Left renal pelvis (tissue), 4 donors: ENCODE data around the gene WRAP53. TPM values are rescaled to one million over a fixed set of nuclear protein-coding genes. Genes with fewer than 3 reads are reported as not detected.
"Not testable (repeated sequence)": the region's sequence is repeated elsewhere in the genome, so short reads cannot be mapped to it uniquely, and the experiment has no call there.

ENCODE experiments used
- DNase-seq, 4 donors: peaks; one replicate each; pipeline ENCODE4 v3.0.0-alpha.2; 2013; ENCODE audit warnings: low read depth in 4 of 4, low spot score in 3 of 4
- polyA plus RNA-seq, 4 donors: library from polyadenylated mRNA; unstranded; fragments of 120-200 nt; gene quantifications; one replicate each; pipeline ENCODE4 v1.2.1, GENCODE V29; 2013; ENCODE audit not compliant: insufficient read length in 4 of 4

WRAP53 gene
- 10 to 100 TPM in 3 of 4 donors, 1 to 10 TPM in 1; 9.0 to 17.0 (median 12.8) TPM for polyA plus RNA-seq

DNA sequence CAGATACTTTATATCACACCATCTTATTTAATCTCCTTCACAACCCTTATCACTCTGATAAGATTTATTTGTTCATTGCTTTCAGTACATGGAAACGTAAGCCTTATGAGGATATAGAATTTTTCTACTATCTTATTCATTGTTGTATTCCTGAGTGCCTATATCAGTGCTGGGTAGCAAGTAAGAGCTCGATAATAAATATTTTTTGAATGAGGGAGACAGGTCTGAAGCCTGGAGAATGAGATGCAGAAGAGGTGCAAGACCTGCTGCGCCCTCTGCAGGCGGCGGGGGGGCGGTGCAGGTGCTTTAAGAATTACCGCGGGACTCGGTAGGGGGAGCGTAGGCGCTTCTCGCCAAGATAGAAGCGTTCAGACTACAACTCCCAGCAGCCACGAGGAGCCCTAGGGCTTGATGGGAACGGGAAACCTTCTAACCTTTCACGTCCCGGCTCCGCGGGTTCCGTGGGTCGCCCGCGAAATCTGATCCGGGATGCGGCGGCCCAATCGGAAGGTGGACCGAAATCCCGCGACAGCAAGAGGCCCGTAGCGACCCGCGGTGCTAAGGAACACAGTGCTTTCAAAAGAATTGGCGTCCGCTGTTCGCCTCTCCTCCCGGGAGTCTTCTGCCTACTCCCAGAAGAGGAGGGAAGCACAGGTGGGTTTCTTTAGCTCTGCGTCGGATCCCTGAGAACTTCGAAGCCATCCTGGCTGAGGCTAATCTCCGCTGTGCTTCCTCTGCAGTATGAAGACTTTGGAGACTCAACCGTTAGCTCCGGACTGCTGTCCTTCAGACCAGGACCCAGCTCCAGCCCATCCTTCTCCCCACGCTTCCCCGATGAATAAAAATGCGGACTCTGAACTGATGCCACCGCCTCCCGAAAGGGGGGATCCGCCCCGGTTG, at the start of gene WRAP53:
Gene WRAP53, plus strand, starts transcription at position 570 of the 900 bp plus-strand sequence. Its CDS starts 172 bp downstream, at position 742.
- peak; percentile 94 to 98 (median 97) for DNase-seq

DNA sequence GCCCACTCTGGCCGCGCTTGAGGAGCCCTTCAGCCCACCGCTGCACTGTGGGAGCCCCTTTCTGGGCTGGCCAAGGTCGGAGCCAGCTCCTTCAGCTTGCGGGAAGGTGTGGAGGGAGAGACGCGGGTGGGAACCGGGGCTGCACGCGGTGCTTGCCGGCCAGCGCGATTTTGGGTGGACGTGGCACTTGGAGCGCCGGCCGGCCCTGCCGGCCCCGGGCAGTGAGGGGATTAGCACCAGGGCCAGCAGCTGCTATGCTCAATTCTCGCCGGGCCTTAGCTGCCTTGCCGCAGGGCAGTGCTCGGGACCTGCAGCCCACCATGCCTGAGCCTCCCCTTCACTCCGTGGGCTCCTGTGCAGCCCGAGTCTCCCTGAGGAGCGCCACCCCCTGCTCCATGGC, 47.5 kb upstream of the WRAP53 start:
- no peak for DNase-seq

DNA sequence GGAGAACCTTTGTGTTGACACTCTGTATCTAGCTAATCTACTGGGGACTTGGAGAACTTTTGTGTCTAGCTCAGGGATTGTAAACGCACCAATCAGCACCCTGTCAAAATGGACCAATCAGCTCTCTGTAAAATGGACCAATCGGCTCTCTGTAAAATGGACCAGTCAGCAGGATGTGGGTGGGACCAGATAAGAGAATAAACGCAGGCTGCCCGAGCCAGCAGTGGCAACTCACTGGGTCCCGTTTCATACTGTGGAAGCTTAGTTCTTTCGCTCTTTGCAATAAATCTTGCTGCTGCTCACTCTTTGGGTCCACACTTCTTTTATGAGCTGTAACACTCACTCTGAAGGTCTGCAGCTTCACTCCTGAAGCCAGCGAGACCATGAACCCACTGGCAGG, 46.6 kb upstream of the WRAP53 start:
- not testable (repeated sequence) for DNase-seq

DNA sequence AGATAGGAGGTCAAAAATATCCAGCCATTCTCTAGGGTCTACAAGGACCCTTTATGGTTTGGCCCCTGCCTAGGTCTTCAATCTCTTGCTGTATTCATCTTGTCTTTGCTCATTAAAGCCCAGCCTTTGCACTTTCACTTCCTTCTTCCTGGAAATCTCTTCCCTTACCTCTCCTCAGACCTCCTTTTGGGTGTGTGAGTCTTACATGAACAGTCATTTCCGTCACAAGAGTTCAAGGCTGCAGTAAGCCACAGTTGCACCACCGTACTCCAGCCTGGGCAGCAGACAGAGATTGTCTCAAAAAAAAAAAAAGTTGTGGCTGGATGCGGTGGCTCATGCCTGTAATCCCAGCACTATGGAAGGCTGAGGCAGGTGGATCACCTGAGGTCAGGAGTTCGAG, 43.5 kb upstream of the WRAP53 start:
- DNase-seq: no peak

DNA sequence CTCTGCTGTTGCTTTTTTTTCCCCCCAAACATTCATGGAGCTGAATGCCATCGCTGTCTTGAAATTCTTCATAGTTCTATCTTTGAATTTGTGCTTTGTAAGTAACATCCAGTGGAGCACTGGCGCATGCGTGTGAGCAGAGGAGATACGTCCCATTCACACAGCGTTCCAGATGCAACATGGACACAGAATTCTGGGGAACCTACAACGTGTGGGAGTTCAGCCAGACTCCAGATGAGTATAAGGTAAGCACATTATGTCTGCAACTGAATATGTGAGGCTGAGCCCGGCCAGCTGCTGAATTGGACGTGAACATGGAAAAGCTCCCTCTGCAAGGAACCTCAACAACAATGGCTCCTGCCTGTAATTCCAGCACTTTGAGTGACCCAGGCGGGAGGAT, 41.8 kb upstream of the WRAP53 start:
- no peak for DNase-seq

DNA sequence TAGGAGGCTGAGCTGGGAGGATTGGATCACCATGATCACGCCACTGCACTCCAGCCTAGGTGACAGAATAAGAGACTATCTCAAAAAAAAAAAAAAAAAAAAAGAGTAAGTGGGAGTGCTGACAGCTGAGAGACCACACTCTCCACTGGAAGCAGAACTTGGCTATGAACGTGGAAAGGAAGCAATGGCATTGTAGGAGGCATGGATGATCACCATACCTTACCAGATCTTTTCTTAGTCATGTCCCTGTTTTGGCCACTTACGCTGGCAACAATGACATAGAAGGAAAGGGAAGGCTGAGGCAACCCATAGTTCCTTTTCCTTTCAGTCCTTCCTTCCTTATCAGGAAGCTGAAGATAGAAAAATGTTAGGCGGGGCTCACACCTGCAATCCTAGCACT, 41.3 kb upstream of the WRAP53 start:
- DNase-seq: no peak

DNA sequence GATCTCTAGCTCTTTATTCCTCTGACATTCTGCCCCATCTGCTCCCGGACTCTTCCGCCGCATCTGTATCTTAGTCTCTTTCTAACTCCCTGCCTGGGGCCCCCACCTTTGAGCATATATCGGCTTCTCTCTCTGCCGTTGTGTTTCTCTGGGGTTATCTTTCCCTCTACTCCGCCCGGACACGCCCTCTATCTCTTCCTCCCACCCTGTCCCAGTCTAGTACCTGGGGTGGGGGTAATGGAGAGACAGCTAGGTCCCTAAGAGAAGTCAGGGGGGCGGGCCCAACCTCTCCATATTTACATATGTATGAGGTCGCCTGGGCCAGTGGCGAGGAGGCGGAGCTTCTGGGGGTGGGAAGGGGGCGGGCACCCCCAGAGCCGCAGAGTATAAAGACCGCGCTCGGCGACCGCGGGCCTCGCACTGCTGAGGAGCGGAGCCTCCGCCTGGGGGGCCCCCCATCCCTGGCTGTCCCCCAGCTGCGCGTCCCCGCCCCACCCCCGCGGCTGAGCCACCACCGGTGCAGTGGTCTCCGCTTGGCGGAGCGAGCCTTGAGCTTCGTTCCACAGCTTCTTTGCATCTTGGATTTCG, 37.7 kb upstream of the WRAP53 start, which contains the start of gene ATP1B2:
Gene ATP1B2, plus strand, starts transcription at position 418 of the 588 bp plus-strand sequence. CDS start 593 bp downstream, outside the sequence.
- peak in 1 of 4 donors; percentile 39 for DNase-seq

DNA sequence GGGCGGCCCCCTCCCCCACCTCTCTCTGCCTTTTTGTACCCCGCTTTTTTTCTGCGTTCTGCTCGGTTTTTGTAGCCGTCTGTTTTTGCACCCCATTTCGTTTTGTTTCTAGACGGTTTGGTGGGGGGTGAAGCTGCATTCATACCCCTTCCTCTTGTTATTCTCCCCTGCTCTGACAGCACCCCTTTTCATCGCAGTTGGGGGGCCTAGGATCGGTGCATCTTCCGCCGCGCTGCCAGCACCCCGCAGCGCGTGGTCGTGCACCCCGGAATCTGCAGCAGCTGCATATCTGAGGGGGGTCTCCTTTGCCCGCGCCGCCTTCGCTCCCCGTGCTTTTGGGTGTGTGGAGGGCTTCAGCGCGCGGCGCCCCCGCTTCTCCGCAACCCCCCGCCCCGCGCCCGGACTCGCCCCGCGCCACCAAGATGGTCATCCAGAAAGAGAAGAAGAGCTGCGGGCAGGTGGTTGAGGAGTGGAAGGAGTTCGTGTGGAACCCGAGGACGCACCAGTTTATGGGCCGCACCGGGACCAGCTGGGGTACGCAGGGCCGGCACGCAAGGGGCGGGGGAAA, 37.1 kb upstream of the WRAP53 start:
- no peak for DNase-seq

DNA sequence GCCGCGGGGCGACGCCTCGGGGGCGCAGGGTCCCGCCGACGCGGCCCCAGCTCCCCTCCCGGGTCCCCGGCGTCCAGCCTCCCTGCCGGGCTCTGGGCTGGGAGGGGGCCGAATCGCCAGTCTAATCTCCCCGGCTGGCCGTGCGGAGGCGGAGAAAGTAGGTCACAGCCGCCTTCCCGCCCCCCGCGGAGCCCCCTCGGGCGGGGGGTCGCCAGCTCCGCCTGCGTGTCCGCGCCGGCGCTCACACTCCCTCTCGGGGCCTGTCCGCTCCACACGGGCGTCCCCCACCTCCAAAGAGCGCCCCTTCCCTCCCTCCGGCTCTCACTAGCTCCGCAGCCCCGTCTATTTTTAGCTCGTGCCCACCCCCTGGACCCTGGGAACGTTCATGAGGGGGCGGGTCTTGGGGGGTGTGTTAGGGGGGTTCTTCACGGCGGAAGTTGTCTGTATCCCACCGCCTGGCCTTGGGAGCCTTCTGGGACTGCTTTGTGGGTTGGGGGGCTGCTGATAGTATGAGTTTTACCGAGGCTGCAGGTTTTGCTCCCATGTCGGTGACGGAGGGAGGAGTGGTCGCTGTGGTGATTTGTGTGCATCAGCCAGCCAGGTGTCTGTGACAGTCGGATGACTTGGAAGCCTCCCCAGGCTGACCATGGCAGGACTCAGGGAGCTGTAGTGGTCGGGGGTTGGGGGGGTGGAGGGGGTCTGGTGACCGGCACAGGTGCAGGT, 36.5 kb upstream of the WRAP53 start:
- peak in 3 of 4 donors; percentile 52 to 63 (median 59) for DNase-seq

DNA sequence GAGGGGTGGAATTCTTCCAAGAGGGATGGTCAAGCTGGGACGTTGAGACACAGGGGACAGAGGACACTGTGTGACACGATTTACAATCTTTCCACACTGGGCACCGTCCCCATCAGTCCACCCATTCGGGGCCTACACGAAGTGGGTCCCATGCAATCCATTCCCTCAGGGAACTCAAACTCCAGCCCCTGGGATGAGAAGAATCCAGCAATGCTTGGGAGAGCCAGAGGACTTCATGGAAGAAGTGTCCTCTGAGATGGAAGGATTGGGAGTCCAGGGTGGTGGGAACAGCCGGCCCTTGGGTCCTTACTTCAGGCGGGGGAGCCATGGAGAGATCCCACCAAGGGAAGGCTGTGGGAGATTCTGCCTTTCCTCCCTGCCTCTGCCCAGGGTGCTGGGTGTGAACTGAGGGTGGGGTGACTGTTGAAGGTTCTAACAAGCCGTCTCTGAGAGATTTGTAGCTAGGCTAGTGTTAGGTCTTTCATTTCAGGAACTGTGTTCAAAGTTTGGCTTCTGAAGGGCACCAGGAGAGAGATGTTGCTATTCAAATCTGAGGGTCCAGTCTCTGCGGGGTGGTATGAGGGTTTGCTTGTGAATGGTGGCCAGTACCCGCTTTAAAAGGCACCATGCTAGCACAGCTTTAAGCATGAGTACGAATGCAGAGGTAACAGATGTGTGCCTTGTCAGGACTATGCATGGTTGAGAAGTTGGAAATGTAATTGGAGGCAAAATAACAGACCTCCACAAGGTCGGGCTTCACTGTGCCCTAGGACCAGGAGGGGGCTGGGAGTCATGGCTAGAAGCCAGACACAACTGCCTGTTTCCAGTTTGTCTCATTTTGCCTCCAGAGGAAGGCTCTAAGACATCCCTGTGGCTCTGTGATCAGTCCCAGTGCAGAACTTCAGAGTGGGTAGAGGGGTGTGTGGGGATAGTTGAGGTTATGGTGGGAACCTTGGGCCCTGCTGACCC, 35.6 kb upstream of the WRAP53 start:
- DNase-seq: no peak

DNA sequence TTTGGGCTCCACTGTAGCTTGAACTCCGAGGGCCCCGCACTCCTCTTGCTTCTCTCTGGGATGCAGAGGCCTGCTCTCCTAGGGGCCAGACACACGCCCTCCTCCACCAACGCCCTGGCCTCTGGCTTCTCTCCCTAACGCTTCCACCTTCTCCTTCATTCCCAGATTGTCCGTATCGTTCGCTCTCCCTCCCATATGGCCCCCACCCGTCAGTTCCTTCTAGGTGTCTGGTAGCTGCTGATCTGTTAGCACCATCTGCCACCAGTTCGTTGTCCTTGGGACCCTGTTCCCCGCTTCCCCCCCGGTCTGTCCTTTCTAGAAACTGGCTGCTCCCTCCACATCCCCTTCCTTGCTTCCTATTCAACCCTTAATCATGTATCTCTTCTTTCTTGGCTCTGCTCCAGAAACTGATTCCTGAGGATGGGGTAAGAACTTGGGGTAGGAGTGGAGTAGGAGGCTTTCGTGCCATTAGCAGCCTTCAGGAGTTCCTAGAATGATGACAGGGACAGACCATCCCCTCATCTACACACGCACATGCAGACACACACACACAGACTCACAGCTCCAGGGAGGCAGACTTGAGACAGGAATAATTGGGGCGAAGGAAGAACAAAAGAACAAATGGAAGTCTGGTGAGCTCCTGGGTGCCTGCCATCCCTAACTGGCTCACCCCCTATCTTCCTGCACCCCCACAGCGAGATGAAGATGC, 33.3 kb upstream of the WRAP53 start:
- DNase-seq: no peak

DNA sequence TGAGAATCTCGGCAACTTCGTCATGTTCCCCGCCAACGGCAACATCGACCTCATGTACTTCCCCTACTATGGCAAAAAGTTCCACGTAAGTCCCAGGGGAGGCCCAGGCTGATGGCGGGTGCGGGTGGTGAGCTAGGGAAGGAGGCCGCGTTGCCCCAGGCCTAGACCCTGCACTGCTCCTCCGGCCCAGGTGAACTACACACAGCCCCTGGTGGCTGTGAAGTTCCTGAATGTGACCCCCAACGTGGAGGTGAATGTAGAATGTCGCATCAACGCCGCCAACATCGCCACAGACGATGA, 32.8 kb upstream of the WRAP53 start:
- no peak for DNase-seq

DNA sequence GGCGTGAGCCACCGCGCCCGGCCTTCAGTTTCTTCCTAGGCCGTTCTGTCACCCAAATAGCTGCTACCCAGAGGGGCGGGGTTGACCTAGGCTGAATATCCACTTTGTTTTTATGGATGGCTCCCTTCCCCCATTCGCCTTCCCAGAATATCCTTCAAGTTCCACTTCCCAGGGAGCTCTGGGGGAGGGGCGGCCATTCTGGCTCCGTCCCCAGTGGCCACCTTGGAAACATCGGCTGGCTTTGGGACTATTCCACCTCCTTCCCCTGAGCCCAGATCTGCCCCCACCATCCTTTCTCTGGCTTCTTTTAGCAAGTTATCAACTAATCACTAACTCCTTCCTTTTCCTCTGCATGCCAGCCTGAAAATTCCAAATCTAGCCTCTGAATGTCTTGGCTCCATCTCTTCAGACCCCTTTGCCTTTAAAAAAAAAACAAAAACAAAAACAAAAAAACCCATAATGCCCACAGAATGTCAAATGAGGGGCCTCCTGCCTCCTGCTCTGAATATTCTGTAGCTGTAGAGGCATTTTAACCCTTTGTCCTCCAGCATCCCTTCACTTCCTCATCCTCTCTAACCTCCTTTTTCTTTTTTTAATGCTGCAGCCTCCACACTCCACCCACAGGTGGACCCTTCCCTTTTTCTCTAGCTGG, 31.2 kb upstream of the WRAP53 start:
- DNase-seq: peak in 3 of 4 donors; percentile 42 to 57 (median 53)

DNA sequence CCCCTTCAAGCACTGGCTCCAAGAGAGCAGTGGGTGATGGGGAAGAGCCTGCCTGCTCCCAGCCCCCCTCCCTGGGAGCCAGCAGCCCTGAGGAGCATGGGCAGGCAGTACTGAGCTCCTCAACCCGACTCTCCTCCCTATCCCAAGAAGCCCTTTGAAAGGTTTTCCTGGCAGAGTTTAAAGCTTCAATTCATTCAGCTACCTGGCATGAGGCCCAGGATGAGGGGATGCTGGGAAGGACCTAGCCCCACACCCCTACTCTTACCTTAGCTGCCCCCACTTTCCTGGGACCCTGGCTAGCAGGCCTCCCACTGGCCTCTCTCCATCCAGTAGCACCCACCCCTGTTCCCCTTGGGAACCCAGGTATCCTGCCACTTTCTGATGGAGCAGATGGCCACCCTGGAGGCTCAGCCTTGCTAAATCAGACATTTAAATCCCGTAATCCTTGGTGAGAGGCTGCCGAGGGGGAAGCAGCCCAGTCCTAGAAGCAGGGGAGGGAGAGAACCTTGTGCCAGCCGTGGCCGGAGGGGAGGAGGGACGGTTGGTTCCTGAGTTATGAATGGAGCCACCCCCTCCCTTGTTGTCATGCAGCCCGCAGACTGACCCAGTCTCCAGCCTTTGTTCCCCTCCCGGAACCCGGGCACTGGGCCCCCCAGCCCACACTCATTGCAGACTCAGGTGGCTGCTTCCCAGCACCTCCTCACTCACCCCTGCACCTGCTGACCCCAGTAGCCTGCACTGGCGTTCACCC, 20.4 kb upstream of the WRAP53 start:
- no peak for DNase-seq

DNA sequence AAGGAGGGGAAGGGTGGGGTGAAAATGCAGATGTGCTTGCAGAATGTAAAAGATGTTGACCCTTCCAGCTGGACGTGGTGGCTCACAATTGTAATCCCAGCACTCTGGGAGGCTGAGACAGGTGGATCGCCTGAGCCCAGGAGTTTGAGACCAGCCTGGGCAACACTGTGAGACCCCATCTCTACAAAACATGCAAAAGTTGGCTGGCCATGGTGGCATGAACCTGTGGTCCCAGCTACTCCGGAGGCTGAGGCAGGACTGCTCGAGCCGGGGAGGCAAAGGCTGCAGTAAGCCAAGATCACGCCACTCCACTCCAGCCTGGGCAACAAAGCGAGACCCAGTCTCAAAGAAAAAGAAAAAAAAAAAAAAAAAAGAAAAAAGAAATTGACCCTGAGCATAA, 19.8 kb upstream of the WRAP53 start:
- no peak for DNase-seq

DNA sequence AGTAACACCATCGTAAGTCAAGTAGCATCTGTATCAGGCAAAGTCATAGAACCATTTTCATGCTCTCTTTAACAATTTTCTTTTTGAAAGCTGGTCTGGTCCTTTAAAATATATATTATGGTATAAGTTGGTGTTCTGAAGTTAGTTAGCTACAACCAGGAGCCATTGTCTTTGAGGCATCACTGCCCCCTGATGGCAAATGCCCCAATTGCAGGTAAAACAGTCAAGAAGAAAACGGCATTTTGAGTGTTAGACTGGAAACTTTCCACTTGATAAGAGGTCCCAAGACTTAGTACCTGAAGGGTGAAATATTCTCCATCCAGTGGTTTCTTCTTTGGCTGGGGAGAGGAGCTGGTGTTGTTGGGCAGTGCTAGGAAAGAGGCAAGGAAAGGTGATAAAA, 15.0 kb upstream of the WRAP53 start:
- no peak for DNase-seq

DNA sequence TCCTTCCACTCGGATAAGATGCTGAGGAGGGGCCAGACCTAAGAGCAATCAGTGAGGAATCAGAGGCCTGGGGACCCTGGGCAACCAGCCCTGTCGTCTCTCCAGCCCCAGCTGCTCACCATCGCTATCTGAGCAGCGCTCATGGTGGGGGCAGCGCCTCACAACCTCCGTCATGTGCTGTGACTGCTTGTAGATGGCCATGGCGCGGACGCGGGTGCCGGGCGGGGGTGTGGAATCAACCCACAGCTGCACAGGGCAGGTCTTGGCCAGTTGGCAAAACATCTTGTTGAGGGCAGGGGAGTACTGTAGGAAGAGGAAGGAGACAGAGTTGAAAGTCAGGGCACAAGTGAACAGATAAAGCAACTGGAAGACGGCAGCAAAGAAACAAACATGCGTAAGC, 13.3 kb upstream of the WRAP53 start:
- DNase-seq: no peak

DNA sequence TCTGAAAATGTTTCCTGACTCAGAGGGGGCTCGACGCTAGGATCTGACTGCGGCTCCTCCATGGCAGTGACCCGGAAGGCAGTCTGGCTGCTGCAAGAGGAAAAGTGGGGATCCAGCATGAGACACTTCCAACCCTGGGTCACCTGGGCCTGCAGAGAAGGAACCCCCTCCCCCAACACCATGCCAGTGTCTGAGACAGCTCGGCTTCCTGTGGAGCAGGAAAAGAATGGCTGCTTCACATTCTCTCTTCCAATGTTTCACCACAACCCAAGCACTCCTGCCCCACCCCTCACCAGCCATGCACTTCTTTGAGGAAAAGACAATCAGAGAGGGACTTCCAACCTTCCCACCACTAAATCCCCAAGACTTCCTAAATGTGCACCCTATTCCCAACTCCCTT, 11.7 kb upstream of the WRAP53 start:
- no peak for DNase-seq
